Activated CD4-positive, CD25-positive, alpha-beta regulatory T cell treated with anti-CD3 and anti-CD28 coated beads, Interleukin-2, amount 50 U/mL, for 16 hours (primary cell): ENCODE data around the gene SSNA1.

Experiments
- DNase-seq: peaks from one replicate; pipeline ENCODE4 v3.0.0-alpha.2; 2020; ENCODE audit warnings: low read depth, low spot score

The SSNA1 gene

DNA sequence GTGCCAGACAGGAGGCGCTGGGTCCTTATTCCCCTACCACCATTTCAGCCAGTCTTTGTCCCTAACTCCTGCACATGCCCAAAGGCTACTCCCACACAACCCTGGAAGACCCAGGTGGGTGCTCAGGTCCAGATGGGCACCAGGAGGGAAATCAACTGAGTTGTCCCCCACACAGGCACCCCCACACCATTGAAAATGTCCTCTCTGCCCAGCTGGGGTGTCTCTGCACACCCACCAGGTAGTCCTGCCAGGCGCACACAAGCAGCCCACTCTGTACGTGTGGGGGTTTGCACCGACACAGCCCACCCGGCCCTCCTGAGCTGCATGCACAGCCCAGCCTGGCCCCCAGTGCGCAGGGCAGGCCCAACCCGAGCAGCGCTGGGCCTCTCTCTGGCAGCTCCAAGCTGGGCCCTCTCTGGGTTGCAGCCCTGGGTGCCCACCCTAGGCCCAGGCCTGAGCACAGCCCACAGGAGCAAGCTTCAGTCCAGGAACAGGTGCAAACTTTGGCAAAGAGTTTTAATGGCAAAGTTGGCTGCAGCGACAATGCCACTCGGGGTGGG, 31.4 kb downstream of the SSNA1 start:
- no peak for DNase-seq

GRCh38 chr9:137220317-137221094, 32.0 kb downstream of the SSNA1 start:
- DNase-seq: no peak

GRCh38 chr9:137221095-137221505, 32.6 kb downstream of the SSNA1 start:
- DNase-seq: no peak

DNA sequence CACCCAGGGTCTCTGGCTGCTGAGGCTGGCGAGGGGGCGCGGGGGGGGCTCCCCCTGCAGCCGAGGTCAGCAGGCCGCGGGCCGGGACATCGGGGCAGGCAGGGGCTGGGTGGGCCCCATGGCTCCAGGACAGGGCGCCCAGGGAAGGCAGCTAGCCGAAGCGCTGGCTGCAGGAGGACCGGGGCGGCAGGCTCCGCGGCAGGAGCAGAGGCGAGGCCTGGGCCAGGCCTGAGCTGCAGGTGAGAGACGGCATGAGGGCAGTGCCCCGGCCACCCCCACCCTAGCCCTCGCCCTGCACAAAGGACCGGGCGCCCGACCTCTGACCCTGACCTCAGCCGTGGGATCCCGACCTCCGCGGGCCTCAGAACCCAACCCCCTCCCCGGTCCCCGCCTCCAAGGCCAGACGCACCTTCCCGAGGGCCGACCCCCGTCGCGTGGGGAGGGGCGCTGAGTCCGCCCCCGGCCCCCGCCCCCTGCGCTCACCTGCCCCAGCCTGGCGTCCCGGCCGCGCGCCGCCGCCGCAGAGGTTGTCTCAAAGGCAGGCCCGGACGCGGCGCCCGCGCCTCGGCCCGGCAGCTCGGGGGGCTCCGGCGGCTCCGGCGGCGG, 33.1 kb downstream of the SSNA1 start:
- no peak for DNase-seq

DNA sequence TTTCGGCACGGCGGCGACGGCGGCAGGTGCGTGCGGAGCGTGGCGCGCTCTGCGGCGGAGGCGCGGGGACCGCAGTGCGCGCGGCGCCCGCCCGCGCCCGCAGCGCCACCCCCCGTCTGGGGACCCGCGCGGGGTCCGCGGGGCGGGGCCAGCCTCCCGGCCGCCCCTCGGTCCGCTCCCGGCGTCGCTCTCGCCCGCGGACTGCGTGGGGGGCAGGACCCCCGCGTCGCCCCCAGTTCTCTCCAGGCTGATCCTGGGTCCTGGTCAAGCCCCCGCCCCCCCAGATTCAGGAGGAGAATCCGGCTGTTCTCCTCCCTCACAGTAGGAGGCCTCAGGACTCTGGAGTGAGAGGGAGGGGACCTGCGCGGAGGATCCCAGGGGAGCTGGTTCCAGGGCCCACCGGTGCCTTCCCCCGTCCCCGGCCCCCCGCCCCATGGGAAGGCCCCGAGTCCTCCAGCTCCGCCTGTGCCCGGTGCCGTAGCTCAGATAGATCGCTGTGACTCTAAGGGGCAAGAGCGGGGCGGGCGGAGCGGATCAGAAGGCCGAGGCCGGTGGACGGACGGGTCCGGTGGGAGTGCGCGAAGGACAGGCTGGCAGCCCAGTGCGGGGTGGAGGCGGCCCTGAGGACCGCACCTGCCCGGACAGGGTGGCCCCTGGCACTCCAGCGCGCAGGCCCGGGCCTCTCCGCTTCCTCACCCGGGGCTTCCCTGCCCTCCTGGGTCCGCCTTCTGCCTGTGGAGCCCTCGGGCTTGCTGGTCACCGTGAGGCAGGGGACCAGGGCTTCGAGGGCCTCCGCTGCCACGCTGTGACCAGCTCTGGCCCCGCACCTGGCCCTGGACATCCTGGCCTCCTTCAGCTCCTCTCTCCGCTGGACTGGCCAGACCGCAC, 34.0 kb downstream of the SSNA1 start, which contains the start of gene RNF208:
RNF208 (minus strand) TSS at position 51 of the 888 bp plus-strand sequence. CDS start 1,028 bp downstream, outside the sequence.
- no peak for DNase-seq

DNA sequence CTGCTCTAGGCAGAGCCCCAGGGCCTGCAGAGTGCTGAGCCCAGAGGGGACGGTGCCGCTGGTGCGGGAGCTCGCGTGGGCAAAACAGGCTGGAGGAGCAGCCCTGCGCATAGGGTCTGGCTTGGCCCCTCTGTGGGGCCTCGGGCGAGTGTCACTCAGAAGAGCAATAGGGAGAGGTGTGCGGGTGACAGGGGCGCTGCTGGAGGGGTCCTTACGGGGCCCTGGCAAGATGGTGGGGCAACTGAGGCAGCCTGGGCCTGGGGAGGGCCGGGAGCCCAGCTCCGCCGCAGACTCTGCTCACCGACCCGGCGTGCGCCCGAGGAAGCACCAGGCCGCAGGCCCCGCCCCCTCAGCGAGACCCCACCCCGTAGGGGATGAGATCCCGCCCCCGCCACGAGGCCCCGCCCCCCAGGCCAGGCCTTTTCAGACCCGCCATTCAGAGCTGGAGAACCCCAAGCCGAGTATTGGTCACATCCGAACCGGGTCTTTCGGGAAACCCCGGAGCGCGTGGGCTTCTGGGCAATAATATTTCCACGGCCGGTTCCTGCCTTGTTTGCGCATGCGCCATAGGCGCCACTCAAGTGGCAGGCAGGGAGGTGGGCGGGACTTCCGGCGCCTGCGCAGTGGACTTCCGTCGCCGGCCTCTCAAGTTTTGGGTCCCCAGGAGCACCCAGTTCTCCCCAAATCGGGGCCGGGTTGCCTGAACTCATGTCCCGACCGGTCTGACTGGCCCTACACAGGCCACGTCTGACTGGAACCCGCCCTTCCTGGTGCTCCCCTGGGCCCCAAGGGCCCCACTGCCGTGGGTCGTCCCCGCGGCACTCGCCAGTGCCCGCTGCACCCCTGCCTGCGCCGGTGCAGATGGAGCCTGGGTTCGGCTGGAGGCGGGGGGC, 34.8 kb downstream of the SSNA1 start:
- DNase-seq: peak; percentile 99

DNA sequence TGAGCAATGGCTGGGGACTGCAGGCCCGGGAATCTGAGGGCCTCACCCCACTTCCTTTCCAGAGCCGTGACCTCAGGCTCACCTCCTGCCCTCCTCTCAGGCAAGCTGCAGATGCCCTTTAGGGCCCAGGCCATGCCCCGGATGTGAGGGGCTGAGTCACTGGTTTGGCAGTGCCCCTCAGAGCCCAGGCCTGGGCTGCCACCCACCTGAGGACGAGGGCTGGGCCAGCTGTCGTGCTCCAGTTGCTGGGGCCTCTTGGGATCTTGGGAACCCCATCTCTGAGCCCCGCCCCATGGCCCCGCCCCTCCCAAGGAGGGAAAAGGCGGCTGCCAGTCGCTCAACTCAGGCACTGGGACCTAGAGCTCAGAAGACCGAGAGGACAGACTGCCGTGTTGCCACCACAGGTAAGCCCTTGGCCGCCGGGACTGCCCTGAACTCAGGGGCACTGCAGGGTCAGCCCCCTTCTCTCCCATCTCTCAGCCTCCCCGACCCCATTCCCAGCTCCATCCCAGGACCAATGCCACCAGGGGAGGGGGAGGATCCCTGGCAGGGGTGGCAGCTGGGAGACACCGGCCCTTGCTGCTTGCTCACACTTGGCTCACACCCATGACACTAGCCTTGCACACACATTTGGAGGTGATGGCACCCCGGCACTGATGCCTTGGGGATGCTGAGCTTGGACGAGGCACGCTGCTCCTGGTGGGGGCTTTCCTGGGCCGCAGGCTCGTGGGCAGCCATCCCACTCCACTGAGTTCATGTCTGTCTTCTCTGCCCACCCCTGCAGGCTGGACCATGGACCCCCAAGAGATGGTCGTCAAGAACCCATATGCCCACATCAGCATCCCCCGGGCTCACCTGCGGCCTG, 36.6 kb downstream of the SSNA1 start, which contains the start of gene CYSRT1:
CYSRT1 (plus strand) TSS at position 345 of the 865 bp plus-strand sequence; CDS start at position 793, 448 bp downstream.
- no peak for DNase-seq

DNA sequence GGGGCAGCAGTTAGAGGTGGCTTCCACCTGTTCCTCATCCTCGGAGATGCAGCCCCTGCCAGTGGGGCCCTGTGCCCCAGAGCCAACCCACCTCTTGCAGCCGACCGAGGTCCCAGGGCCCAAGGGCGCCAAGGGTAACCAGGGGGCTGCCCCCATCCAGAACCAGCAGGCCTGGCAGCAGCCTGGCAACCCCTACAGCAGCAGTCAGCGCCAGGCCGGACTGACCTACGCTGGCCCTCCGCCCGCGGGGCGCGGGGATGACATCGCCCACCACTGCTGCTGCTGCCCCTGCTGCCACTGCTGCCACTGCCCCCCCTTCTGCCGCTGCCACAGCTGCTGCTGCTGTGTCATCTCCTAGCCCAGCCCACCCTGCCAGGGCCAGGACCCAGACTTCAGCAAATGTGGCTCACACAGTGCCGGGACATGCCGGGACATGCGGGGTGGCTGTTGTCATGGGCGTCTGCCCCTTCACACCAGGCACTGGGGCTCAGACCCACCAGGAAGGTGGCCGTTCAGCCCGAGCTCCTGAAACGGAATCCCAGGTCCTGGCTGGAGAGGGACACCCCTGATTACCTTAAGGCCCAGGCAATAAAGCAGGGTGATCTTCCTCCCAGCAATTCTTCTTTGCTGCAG, 37.3 kb downstream of the SSNA1 start:
- DNase-seq: no peak

- no peak for DNase-seq
Observed at GRCh38 chr9:137226338-137227053, 38.0 kb downstream of the SSNA1 start.

- DNase-seq: peak; percentile 66
Observed at GRCh38 chr9:137227054-137227852, 38.8 kb downstream of the SSNA1 start, which contains the start of gene RNF224. Gene RNF224 (plus strand): TSS chr9:137227502. CDS start chr9:137228336, 834 bp downstream.

DNA sequence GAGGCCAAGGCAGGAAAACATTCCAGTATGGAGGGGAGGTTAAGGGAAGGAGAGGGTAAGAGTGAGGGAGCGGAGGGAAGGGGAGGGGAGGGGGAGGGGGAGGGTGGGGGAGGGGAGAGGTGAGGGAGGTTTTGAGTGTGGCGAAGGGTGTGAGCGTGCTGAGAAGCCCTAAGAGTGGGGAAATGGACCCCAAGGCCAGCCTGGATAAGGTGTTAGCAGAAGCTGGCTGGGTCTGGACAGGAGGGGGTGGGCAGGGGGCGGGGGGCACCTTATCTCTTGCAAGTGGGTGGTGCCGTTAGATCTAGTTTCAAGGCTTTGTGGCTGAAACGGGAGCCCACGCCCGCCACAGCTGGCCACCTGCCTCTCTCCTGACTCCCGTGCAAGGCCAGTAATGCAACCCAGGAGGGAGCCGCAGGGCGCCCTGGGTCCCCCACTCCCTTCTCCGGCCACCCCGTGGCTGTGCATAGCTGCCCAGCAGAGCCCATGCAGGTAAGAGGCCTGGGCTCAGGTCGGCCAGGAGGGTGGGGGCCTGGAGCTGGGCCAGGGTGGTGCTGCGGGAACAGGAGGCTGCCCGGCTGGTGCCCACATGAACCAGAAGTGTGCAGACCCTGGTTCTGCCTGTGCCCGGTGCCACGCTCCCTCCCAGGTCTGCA, 39.5 kb downstream of the SSNA1 start:
- DNase-seq: no peak

GRCh38 chr9:137228506-137228967, 40.1 kb downstream of the SSNA1 start:
- no peak for DNase-seq

DNA sequence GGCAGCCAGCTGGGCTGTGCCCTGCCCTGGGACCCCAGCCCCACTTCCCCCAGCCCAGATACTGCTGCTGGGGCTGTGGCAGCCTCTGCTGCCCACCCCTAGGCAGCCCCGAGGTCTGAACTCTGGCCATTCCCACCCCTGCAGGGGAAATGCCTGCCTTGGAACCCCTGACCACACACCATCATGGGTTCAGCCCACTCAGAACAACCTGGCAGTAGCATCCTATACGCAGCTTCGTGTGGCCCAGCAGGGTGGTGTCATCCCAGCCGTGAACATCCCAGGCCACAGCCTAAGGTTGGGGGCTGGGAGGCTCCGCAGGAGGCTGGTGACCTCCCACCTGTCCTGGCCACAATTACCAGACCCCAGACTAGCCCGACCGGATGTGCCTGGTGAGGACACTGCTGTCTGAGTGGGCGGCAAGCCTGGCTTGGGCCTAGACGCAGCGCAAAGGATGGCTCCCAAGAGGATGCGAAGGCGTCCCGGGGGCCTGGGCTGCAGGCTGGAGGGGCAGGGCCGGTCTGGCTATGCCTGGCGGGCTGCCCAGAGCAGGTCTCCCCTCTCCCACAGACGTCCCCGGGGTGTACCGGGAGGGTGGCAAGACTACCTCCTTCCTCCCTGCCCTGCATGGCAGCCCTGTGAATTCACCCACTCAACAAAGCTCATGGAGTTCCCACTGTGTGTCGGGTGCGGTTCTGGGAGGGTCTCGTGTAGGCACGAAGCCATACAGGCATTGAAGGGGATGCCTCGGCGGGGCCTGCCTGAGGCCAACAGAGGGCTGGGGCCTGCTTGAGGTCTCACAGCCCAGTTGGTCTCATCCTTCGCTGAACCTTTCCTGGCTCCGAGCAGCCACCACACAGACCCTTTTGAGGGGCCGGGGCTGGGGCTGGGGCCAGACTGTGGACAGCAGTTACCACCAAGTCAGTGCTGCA, 40.8 kb downstream of the SSNA1 start:
- DNase-seq: no peak

DNA sequence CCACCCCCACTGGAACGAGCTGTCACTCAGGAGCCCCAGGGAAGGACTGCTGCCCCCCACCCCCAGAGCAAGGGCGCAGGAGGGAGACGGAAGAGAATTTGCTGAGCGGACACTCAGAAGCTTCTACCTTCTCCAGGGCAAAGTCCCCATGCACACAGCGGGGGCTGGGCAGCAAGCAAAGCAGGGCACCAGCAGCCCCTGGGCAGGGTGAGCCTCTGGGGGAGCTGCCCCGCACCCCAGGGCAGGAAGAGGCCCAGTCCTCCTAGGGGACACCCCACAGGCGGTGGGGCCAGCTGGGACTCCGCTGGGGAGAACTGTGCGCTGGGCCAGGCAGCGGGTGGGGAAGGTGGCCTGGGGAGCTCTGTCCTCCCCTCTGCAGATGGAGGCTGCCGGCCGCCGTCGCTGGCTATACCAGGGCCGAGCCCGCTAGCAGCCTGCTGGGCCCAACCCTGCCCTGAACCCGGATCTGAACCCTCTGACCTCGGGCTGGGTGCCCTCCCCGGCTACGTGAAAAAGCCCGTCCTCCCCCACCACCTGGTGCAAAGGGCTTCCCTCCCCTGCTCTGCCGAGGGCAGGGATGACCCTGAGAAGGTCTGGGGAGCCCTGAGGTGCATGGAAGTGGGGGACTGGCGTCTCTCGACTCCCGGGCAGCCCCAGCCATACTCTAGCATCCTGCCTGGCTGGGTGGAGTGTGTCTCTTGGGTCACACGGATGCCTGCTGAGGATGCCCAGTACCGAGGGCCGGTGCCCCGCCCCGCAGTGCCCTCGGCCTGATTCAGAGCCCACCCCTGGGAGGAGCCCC, 41.6 kb downstream of the SSNA1 start:
- no peak for DNase-seq
